ENCODE measurements around the gene MSL3.

MSL3 gene

GRCh38 chrX:11757719-11758399 lies at the start of gene MSL3:
MSL3 (plus strand) TSS chrX:11758237; CDS start chrX:11758264, 27 bp downstream.
- DNase-seq, result no peak

DNA sequence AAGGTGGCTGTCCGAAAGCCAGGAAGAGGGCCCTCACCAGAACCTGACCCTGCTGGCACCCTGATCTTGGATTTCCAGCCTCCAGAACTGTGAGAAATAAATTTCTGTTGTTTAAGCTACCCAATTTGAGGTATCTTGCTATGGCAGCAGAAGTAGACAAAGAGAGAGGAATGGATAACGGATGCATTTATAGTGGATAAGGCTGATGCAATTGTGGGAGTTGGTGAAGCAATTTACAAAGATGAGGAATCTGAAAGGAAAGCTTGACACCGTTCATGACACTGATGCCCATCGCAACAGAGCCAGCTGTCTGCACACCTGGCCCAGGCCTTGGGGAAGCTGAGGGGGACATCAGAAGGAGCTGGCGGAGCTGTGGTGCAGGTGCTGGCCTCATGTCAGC lies 35.7 kb upstream of the MSL3 start:
- no peak for DNase-seq

GRCh38 chrX:11724122-11725017 lies 33.7 kb upstream of the MSL3 start:
- DNase-seq, result no peak

- no peak for DNase-seq
These were observed 32.2 kb upstream of the MSL3 start for GRCh38 chrX:11725631-11726442.

DNA sequence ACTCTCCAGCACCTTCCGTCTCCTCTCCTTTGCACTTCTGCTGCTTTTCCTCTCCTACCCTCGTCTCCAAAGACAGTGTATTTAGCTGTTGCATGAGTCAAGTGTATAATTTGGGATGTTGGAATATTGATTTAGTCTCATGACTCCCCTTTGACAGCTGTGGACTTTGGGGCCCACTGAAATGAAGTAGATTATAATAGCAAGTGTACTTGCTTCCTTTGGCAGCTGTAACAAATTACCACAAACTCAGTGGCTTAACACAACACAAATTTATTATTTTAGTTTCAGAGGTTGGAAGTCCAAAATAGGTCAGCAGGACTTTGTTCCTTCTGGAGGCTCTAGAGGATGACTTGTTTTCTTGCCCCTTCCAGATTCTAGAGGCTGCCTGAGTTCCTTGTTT lies 29.5 kb upstream of the MSL3 start:
- no peak for DNase-seq

DNA sequence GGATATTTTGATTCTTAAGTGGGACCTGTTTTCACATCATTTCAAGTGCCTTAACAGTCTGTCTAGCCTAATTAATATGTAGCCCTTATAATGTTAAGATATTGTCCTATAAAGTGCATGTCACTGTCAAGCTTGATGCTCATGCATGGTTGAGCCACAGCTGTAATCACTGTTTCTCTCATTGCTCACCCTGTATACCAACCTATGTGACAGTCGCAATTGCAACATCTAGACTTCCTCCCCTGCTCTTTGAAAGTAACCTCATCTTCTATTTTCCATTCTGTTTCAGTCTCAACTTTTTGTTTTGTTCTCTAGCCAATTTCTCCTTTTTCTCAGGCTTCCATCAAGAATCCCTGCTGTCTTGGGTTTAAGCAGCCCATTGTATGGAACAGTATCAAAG lies 24.4 kb upstream of the MSL3 start:
- DNase-seq, result no peak

DNA sequence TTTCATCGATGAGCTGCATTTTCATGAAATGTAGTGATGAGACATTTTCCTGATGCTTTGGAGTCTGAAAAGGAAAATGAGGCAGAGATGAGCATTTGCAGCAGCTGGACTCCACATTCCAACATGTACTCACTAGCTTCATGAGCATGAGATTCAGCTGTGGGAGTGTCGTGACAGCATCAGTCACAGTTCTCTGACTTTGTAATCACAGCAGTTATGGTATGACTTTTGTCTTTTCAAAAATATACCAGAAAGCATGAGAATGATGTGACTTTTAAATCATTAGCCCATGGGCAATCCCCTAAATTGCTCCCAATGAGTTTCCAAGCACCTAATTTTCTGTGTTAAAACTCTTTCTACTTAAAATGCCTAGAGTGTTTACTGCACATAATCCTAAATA lies 18.3 kb upstream of the MSL3 start:
- DNase-seq, result no peak

DNA sequence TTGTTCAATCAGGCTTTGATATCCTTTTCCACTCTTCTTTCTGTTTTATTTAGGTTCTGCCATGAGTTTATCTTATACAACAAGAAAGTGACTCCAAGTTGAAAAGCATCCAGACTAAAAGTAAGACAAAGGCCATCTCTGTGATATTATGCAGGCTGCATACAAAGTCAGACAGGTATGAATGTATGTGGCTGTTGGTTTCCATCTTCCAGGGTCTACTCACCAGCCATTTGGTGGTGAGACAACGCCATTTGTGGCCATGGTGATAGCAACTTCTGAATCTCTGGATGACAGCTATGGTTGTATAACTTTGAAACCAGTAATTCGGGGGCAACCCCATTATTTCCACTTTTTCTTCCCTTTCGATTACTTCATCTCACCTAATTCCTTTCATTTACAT lies 17.2 kb upstream of the MSL3 start:
- no peak for DNase-seq

DNA sequence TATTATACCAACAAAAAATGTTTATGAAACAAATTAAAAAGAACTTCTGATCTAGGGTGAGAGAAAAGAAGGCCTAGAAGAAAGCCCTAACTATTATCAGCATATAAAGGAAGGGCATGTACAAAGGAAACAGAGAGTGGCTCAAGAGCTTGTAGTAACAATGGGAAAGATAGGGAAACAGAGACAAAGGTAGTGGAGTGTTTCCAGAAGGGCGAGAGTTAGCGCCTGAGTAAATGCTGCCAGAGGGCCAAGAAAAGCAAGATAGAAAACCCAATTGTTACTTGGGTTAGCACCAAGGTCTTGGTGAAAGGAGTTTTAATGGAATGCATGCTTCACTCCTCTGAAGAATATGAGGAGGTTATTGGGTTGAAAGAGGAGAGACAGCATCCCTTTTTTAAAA lies 16.5 kb upstream of the MSL3 start:
- DNase-seq, result no peak

DNA sequence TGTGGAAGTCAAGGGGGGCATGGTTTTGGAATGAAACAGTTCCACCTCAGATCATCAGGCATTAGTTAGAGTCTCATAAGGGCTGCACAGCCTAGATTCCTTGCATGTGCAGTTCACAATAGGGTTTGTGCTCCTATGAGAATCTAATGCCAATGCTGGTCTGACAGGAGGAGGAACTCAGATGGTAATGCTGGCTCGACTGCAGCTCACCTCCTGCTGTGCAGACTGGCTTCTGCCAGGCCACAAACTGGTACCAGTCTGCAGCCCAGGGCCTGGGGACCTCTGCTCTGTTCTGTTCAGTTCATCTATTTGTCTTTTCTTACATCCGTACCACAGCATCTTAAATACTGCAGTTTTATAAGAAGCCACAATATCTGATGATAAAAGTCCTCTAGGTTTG lies 12.2 kb upstream of the MSL3 start:
- no peak for DNase-seq

DNA sequence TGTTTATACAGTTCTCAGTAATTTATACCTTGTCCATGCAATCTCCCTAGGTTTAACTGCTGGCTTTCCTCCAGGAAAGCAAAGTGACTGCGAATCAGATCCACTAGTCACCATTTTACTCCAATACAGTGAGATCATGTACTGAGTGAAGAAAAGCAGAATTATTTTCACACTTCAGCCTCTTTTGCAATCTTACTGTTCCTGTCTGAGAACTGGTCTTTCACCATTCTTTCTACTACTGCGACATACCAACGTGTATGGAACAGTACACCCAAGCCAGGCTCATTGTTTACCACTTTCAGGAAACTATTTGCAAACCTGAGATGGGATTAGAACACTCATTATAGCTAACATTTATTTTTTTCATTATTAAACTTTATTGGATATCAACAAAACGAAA lies 8.0 kb upstream of the MSL3 start:
- DNase-seq, result no peak

GRCh38 chrX:11750694-11751093 lies 7.3 kb upstream of the MSL3 start:
- no peak for DNase-seq

DNA sequence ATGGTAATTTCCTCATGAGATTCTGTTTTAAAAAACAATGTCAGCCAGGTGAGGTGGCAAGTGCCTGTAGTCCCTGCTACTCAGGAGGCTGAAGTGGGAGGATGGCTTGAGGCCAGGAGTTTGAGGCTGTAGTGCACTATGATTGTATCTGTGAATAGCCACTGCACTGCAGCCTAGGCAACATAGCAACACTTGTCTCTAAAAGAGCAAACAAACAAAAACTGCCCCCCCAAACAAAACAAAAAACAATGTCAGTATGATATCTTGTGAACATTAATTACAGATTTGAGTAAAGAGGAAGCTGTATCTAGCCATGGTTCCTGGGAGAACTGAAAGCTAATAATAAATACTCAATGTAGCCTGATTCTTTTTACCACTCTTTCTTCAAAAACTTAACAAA lies 6.8 kb upstream of the MSL3 start:
- DNase-seq, result no peak

DNA sequence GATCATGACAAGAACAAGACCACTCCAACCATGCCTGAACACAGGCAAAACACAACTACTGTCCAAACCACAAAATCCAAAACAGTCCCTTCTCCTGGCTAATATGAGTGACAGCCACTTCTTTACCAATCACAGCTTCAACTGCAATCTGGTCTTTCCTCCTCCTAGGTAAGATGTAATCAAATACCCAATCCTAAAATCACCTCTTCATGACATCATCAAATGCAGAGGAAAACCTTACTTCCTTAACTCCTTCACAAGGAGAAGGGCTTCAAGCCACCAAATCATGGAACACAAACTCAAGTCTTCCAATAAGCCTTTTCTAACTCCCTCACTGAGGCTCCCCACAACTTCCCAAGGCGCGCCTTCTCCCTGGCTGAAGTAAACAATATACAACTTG lies 4.4 kb upstream of the MSL3 start:
- DNase-seq, result no peak

- no peak for DNase-seq
These were observed 2.9 kb upstream of the MSL3 start for GRCh38 chrX:11754958-11755645.

GRCh38 chrX:11755724-11756123 lies 2.3 kb upstream of the MSL3 start:
- no peak for DNase-seq

- no peak for DNase-seq
These were observed 1.4 kb upstream of the MSL3 start for GRCh38 chrX:11756354-11757318.

GRCh38 chrX:11757397-11757718 lies 679 bp upstream of the MSL3 start:
- DNase-seq, result no peak

- no peak for DNase-seq
These were observed 549 bp downstream of the MSL3 start for GRCh38 chrX:11758400-11759171.

DNA sequence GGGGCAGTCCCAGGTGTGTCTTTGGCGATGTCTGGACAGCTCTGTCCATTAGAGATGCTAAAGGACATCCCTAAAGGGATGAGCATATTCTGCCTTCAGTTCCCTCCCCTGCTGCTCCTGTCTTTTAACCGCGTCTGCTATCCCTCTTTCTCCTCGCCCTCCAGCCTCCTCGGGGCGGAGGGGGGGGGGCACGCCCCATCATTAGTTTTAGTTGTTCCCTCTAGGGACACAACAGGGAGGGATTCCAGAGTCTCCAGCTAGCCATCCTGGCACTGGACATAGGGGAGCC lies 1.1 kb downstream of the MSL3 start:
- DNase-seq, result no peak
